IPS-NIHi7 (cell line): ENCODE data around the gene PCAT7.
A peak's percentile ranks its signal among the peaks of the same experiment; 100 is the strongest.

Experiments used
- DNase-seq: peaks from one replicate; pipeline ENCODE4 v3.0.0; 2012; ENCODE audit warnings: mixed read lengths; ENCODE audit errors: extremely low spot score

PCAT7 gene

DNA sequence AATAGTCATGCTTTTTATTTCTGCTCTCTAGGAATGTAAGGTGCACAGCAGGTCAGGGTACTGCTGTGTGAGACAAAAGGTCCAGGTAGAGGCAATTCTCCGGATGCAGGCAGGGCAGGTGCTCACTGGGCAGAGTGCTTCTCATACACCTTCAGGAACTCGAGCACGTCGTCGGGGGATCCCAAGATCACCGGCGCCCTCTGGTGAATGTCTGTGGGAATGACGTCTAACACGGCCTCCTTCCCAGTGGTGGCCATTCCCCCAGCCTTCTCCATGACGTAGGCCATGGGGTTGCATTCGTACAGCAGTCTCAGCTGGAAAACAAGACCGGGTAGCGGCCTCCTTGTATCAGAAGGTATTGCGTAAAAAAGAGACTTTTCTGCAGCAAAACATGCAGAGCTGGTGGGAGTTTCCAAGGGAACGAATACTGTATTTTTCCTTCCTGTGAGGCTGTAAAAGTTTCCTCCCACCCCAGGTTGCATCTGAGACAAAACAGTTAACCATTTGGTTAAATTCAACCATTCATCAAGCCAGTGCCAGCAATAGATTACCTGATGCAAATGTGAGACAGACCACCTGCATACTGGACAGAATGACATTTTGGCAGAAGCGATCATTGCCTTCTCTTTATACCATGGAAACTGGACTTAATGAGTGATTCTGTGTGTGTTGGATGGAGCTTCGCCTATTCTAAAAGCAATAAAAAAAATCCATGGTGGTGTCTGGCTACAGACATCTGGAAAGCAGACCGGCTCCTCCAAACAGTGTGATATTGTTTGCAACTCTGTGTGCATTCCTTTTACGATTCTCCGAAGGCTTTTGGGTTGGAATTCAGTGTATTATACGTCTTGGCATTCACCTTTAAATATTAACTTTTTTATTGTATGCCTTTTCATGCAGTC lies 48.6 kb downstream of the PCAT7 start:
- DNase-seq = peak; percentile 96

DNA sequence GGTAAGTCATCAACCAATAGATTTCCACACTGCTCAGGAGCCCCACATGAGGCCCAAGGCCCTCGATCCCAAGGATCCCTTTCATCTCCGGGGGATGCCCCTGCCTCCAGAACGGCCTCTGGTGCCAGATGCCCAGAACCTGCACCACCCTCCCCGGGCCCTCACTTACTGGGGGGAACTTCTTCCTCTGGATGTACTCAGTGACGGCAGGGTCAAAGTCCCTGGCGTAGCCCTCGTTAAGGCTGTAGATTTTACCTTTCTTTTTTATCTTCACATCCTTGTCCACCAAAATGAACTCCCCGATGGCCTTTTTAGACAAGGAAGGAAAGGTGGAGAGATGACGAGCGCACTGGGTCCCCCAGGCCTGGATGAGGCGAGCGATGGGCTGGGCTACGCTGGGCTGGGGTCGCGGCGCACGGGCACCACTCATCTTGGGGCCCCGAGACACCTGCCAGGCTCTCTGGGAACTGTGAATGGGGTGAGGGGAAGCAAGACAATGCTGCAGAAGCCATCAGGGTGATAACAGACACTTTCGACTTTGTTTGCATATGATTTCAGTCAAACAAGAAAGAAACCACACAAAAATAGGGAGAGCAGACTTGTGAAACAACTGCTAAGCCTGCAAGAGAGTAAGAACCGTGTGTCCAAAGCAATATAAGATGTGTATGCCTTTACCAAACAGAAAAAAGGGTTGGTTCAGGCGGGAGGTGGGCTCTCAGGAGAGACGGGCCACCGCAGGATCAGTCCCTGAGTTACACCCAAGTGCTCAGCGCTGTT lies 52.0 kb downstream of the PCAT7 start:
- DNase-seq = no peak

DNA sequence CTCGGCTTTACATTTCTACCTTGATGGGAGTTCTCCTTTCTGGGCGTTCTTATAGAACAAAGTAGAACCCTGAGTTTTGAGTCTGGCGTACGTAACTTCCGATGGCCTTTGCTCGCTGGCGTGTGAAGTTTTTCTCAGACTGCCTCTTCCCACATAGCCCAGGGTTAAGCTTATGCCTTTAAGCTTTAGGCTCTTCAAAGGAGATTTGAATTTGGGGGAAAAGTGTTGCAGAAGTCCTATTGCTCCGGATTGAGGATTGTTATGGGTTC lies 52.5 kb downstream of the PCAT7 start:
- no peak for DNase-seq

DNA sequence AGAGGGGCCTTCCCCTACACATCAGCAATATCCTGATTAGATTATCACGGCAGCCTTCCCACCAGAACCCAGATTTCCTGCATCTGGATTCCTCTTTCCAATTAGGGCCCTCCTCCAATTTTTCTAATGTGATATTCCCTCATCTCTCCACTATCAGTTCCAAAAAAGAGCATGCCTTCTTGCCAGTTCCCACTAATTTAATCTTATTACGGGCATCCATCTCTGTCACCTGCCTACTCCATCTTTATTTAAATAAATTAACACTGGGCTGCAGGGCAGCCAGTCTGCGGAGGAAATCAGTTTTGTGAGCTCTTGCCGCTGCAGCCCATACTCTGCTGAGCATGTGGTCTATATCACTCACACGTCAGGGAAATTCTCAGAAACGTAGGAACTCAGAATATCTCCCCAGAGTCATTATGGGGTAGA lies 55.3 kb downstream of the PCAT7 start:
- DNase-seq = no peak

DNA sequence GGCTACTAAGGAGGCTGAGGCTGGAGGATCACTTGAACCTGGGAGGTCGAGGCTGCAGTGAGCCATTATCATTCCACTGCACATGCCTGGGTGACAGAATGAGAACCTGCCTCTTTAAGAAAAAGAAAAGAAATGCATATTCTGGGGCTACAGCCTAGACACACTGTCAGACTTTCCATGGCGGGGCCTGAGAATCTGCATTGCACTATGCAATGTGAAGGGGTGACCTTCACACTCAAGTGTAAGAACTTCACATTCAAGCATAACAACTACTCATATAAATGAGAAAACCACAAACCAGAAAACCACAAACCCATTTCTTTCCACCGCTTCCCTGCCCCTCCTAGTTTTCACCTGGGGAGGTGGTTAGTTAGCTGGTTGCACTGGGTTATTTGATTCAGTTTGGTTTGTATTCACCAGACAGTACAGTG lies 56.8 kb downstream of the PCAT7 start:
- DNase-seq = no peak

DNA sequence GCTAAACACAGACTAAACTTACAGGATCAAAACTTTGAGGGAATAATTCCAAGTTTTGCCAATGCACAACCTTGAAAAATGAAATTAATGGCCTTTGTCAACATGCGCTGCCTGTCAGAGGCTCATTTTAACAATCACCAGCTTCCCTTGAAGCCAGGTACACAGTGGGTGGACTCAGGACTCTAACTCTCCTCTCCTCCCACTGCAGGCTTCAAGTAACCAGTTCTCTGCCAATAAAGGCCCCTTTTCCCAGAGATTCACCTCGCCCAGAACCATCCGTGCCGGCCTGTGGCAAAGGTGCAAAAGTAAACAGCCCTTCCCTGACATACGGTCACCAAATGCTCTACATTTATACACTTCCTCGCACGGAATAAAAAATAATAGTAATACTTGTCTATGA lies 57.2 kb downstream of the PCAT7 start:
- DNase-seq = no peak

DNA sequence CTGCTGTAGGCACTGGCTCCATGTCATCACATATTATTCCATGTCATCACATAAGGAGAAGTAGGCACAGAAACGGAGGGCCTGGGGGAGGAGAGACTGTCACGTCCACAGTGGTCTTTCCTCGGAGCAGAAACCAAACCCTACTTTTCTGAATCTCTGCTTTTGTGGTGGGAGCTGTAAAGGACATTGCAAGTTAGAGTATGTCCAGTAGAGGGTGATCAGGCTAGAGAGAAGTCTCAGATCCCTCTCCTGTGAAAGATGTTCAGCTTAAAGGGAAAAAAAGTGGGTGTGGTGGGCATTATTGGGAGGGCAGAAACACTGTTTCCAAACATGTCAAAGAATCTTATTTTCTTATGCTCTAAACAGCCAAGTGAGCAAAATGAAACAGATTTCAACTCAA lies 58.1 kb downstream of the PCAT7 start:
- no peak for DNase-seq

DNA sequence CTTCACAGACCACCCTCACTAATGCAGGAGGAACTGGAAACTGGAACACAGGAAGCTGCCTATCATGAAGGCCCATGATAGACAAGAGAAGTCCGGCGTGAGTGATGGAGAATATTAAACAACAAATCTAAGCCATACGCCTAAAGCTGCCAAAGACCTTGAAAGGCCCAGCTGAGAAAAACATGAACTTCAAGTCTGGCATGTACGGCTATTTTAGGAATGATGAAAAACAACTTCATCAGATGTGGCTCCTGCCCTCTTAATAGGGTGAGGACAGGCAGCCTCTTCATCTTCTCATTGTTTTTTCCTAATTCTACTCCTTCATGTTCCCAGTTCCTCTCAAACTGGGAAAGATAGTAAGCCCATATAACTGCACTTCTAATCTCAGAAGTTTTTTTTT lies 64.1 kb downstream of the PCAT7 start:
- DNase-seq = no peak
